Daoy (cell line): ENCODE data around the gene ANKRD10. TPM values are rescaled to one million over a fixed set of nuclear protein-coding genes. Genes with fewer than 3 reads are reported as not detected.
A peak's percentile ranks its signal among the peaks of the same experiment; 100 is the strongest.
"Not testable (repeated sequence)": the region's sequence is repeated elsewhere in the genome, so short reads cannot be mapped to it uniquely, and the experiment has no call there.

Experiments used
- DNase-seq: peaks from one replicate; pipeline ENCODE4 v3.0.0-alpha.2; 2015; ENCODE audit warnings: low read depth
- total RNA-seq: library from RNA; depleted of rRNA; stranded (reverse); fragments of >200 nt; shearing (Covaris generic); gene quantifications from 2 replicates; pipeline ENCODE4 v1.2.3, GENCODE V29; 2014; rRNA removed

Gene ANKRD10
- 25.2 and 30.3 TPM in 2 replicates for total RNA-seq

GRCh38 chr13:110915057-110915873 lies at the start of gene ANKRD10:
TSS of gene ANKRD10 (minus strand) at chr13:110915069. CDS start at chr13:110914934, 135 bp downstream.
- peak; percentile 97 for DNase-seq

- no peak for DNase-seq
These were observed 49.6 kb upstream of the ANKRD10 start for GRCh38 chr13:110964229-110965037.

GRCh38 chr13:110963554-110963970 lies 48.7 kb upstream of the ANKRD10 start:
- DNase-seq: no peak

- DNase-seq: no peak
These were observed 47.1 kb upstream of the ANKRD10 start for GRCh38 chr13:110961959-110962358.

GRCh38 chr13:110960204-110960603 lies 45.3 kb upstream of the ANKRD10 start:
- DNase-seq: no peak

- DNase-seq: no peak
These were observed 43.1 kb upstream of the ANKRD10 start for GRCh38 chr13:110957931-110958330.

GRCh38 chr13:110957181-110957884 lies 42.5 kb upstream of the ANKRD10 start:
- DNase-seq: no peak

- not testable (repeated sequence) for DNase-seq
These were observed 41.3 kb upstream of the ANKRD10 start for GRCh38 chr13:110956216-110956615.

- DNase-seq: not testable (repeated sequence)
These were observed 40.7 kb upstream of the ANKRD10 start for GRCh38 chr13:110955608-110956007.

- peak; percentile 90 for DNase-seq
These were observed 40.2 kb upstream of the ANKRD10 start for GRCh38 chr13:110955072-110955503.

GRCh38 chr13:110954533-110954920 lies 39.7 kb upstream of the ANKRD10 start:
- DNase-seq: not testable (repeated sequence)

- DNase-seq: no peak
These were observed 39.1 kb upstream of the ANKRD10 start for GRCh38 chr13:110953833-110954532.

GRCh38 chr13:110953416-110953815 lies 38.5 kb upstream of the ANKRD10 start:
- DNase-seq: no peak

- not testable (repeated sequence) for DNase-seq
These were observed 37.3 kb upstream of the ANKRD10 start for GRCh38 chr13:110952135-110952534.

- DNase-seq: no peak
These were observed 36.1 kb upstream of the ANKRD10 start for GRCh38 chr13:110950819-110951570.

GRCh38 chr13:110950356-110950755 lies 35.5 kb upstream of the ANKRD10 start:
- DNase-seq: no peak

GRCh38 chr13:110949628-110950027 lies 34.8 kb upstream of the ANKRD10 start:
- no peak for DNase-seq

GRCh38 chr13:110949116-110949515 lies 34.2 kb upstream of the ANKRD10 start:
- DNase-seq: no peak

- not testable (repeated sequence) for DNase-seq
These were observed 32.5 kb upstream of the ANKRD10 start for GRCh38 chr13:110947338-110947737.

GRCh38 chr13:110945928-110946570 lies 31.2 kb upstream of the ANKRD10 start:
- no peak for DNase-seq
